HepG2 (cell line): ENCODE measurements around the gene METTL23. TPM values are rescaled to one million over a fixed set of nuclear protein-coding genes. Genes with fewer than 3 reads are reported as not detected.

Experiments used
- ATAC-seq: fragments of 200-7000 bp; cut with Tn5 transposase; 3 replicates; pipeline ENCODE4 v1.9.1; 2020; ENCODE audit warnings: mild to moderate bottlenecking, moderate library complexity
- BruUV-seq: library from RNA; stranded (reverse); fragments of 400-500 nt; replicated peaks from 2 replicates; lab custom pipeline; 2021; lab: Mats Ljungman, UMichigan
- CTCF ChIA-PET: fragments of 300-600 bp; formaldehyde crosslinking; extraction: SDS; loops from one replicate; lab custom pipeline; 2021; ENCODE audit warnings: low total read pairs, inconsistent platforms, low intra/inter-chr PET ratio; lab: Yijun Ruan, JAX
- POLR2A ChIA-PET: fragments of 350-600 bp; sonication (Branson Sonifier 250); formaldehyde crosslinking; loops from one replicate; lab custom pipeline; 2020; ENCODE audit warnings: antibody characterized with exemption, inconsistent platforms; lab: Yijun Ruan, JAX
- DNase-seq: peaks from one replicate; pipeline ENCODE4 v3.0.0-alpha.2; 2015; ENCODE audit warnings: low spot score
- FAIRE-seq: peaks from 3 replicates; lab custom pipeline; 2011; peaks lifted over from hg19 to GRCh38; lab: Jason Lieb, UNC
- H2AFZ ChIP-seq: one replicate; pipeline ENCODE4 v1.6.1; 2011; ENCODE audit warnings: low read length, inconsistent platforms
- H3K27ac ChIP-seq: fragments of 300-600 bp; 3 replicates; pipeline ENCODE4 v1.8.0; 2011; ENCODE audit warnings: mixed run types, mild to moderate bottlenecking, mixed read lengths, low read length, inconsistent platforms; ENCODE audit not compliant: insufficient read depth; ENCODE audit errors: extremely low read length
- H3K27me3 ChIP-seq, 2 experiments: fragments of 200-600 bp in 1 of 2; 2 replicates in 1 of 2; 3 replicates in 1 of 2; pipeline versions ENCODE4 v1.6.0 to v1.8.0; 2011; ENCODE audit warnings: low read length in 2 of 2, mild to moderate bottlenecking in 2 of 2, moderate library complexity in 2 of 2, inconsistent platforms in 1 of 2; ENCODE audit not compliant: insufficient read depth in 2 of 2, control insufficient read depth in 1 of 2
- H3K36me3 ChIP-seq, 2 experiments: fragments of 200-600 bp in 1 of 2; replicated peaks in 1 of 2; 2 replicates in 1 of 2; 3 replicates in 1 of 2; pipeline versions ENCODE4 v1.5.1 to v1.8.0; 2011; ENCODE audit warnings: low read length in 2 of 2, inconsistent platforms in 1 of 2; ENCODE audit not compliant: insufficient read depth in 2 of 2, control insufficient read depth in 1 of 2
- H3K4me1 ChIP-seq: 2 replicates; pipeline ENCODE4 v1.5.1; 2012; ENCODE audit warnings: low read length, inconsistent platforms; ENCODE audit not compliant: insufficient read depth
- H3K4me2 ChIP-seq: 2 replicates; pipeline ENCODE4 v1.6.0; 2011; ENCODE audit warnings: low read depth, low read length, inconsistent platforms
- H3K4me3 ChIP-seq, 3 experiments: fragments of 200-600 bp in 1 of 3; sonication (generic), shearing (Covaris generic) in 1 of 3; replicated peaks in 1 of 3; 2 replicates each; pipeline ENCODE4 v1.5.1; 2011 to 2016; ENCODE audit warnings: low read length in 3 of 3, inconsistent platforms in 2 of 3, low read depth in 2 of 3, mild to moderate bottlenecking in 2 of 3, control low read depth in 1 of 3, mixed read lengths in 1 of 3; ENCODE audit not compliant: insufficient read depth in 1 of 3
- H3K79me2 ChIP-seq: one replicate; pipeline ENCODE4 v1.6.1; 2011; ENCODE audit warnings: low read length, inconsistent platforms; ENCODE audit not compliant: insufficient read depth
- H3K9ac ChIP-seq: 2 replicates; pipeline ENCODE4 v1.6.0; 2011; ENCODE audit warnings: mild to moderate bottlenecking, low read depth, low read length, inconsistent platforms; ENCODE audit not compliant: insufficient read depth
- H3K9me3 ChIP-seq: 2 replicates; pipeline ENCODE4 v1.5.1; 2012; ENCODE audit warnings: mild to moderate bottlenecking, low read length
- H4K20me1 ChIP-seq: 2 replicates; pipeline ENCODE4 v1.6.0; 2011; ENCODE audit warnings: inconsistent platforms, mild to moderate bottlenecking, low read length, moderate library complexity; ENCODE audit not compliant: insufficient read depth
- CCDC6 ChIP-seq: sonication (generic); formaldehyde crosslinking; IDR thresholded peaks from 2 replicates; pipeline ENCODE4 v1.8.1; 2022; ENCODE audit warnings: mild to moderate bottlenecking, missing genetic modification reagents, moderate library complexity
- CTCF ChIP-seq: sonication (generic); formaldehyde crosslinking; IDR thresholded peaks from 2 replicates; pipeline ENCODE4 v1.5.0; 2020; ENCODE audit warnings: mild to moderate bottlenecking, missing genetic modification reagents, moderate library complexity
- NFKBIZ ChIP-seq: IDR thresholded peaks from 2 replicates; pipeline ENCODE4 v1.6.1; 2018; ENCODE audit warnings: missing genetic modification reagents, missing compliant biosample characterization
- RFX3 ChIP-seq: IDR thresholded peaks from 2 replicates; pipeline ENCODE4 v1.6.1; 2016; ENCODE audit warnings: missing biosample characterization, missing genetic modification reagents
- SP140L ChIP-seq: sonication (generic); formaldehyde crosslinking; IDR thresholded peaks from 2 replicates; pipeline ENCODE4 v1.4.0; 2020; ENCODE audit warnings: missing genetic modification reagents, borderline replicate concordance
- TMF1 ChIP-seq: sonication (generic); formaldehyde crosslinking; IDR thresholded peaks from 2 replicates; pipeline ENCODE4 v1.8.1; 2022; ENCODE audit warnings: low read depth, missing genetic modification reagents
- ZNF329 ChIP-seq: sonication (generic); formaldehyde crosslinking; IDR thresholded peaks from 2 replicates; pipeline ENCODE4 v1.9.0; 2021; ENCODE audit warnings: low read depth, mild to moderate bottlenecking, missing genetic modification reagents
- ZNF570 ChIP-seq: sonication (generic); formaldehyde crosslinking; IDR thresholded peaks from 2 replicates; pipeline ENCODE4 v1.4.0; 2020; ENCODE audit warnings: mild to moderate bottlenecking, missing genetic modification reagents, borderline replicate concordance
- ZNF747 ChIP-seq: sonication (generic); formaldehyde crosslinking; IDR thresholded peaks from 2 replicates; pipeline ENCODE4 v1.8.1; 2023; ENCODE audit warnings: missing genetic modification reagents, mild to moderate bottlenecking, borderline replicate concordance
- WGBS: methylation state at CpG from one replicate; pipeline ENCODE4 v1.1.6; 2017; ENCODE audit warnings: low lambda C conversion rate; 5-methylcytosine and 5-hydroxymethylcytosine counted together
- in situ Hi-C: cut with HindIII; loops from 2 replicates; pipeline ENCODE4 v1.10.0; 2017; ENCODE audit warnings: low pct_unique_long_range_greater_than_20kb; ENCODE audit not compliant: extremely low pct_ligation_motif_present
- intact Hi-C: fragments of 100-400 bp; cut with micrococcal nuclease; formaldehyde crosslinking; loops from one replicate; pipeline ENCODE4 v1.10.0; 2022; ENCODE audit not compliant: unreplicated experiment
- polyA plus RNA-seq, 8 experiments: library from polyadenylated mRNA; depleted of rRNA in 3 of 8; stranded (reverse) in 7 of 8; unstranded in 1 of 8; fragments of >200 nt; fragmentation: Illumina TruSeq in 4 of 8; extraction: Trizol in 4 of 8; gene quantifications; 2 replicates each; pipeline versions ENCODE4 v1.2.1 to v1.2.3, GENCODE V29; 2011 to 2016; ENCODE audit warnings: low read depth in 4 of 8, missing spikeins in 1 of 8, mixed read lengths in 1 of 8; ENCODE audit not compliant: insufficient read depth in 1 of 8
- total RNA-seq, 5 experiments: library from RNA; depleted of rRNA; stranded (reverse); fragments of >200 nt; fragmentation: Illumina TruSeq; extraction: Trizol; gene quantifications; 2 replicates each; pipeline ENCODE4 v1.2.3, GENCODE V29; 2016; ENCODE audit warnings: low read depth in 1 of 5
- TF ChIP-seq, protein P1 (sequence below): sonication (generic); formaldehyde crosslinking; IDR thresholded peaks from 2 replicates; pipeline ENCODE4 v1.4.0; 2020; ENCODE audit warnings: mild to moderate bottlenecking, missing genetic modification reagents
- TF ChIP-seq, protein P2 (sequence below): IDR thresholded peaks from 2 replicates; pipeline ENCODE4 v1.6.1; 2016; ENCODE audit warnings: mild to moderate bottlenecking

The METTL23 gene
- total and polyA plus RNA-seq, 2 of the 13 experiments (the other 11 are each of a cell fraction or from before 2014, with no cell fraction given) = 39.9 to 104 TPM

DNA sequence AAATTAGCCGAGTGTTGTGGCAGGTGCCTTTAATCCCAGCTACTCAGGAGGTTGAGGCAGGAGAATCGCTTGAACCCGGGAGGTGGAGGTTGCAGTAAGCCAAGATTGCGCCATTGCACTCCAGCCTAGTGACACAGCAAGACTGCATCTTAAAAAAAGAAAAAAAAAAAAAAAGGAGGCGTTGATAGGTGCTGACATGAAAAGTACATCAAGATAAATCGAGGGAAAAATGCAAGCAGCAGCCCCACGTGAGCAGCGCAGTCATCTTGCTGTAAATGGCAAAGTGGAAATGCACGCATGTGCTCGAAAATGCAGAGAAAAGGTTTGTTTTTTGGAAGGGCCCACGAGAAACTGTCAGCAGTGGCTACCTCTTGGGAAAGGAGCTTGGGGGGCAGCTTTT is 36.8 kb upstream of the METTL23 start:
- TF ChIP-seq RFX3 (no peak), ZNF570 (CRISPR knock-in tag) (no peak), SP140L (CRISPR knock-in tag) (no peak), ZNF329 (CRISPR knock-in tag) (no peak), TMF1 (CRISPR knock-in tag) (no peak), ZNF747 (CRISPR knock-in tag) (no peak), CTCF (CRISPR knock-in tag) (no peak), NFKBIZ (CRISPR knock-in tag) (no peak), CCDC6 (no peak)
- TF ChIP-seq, protein P1, sequence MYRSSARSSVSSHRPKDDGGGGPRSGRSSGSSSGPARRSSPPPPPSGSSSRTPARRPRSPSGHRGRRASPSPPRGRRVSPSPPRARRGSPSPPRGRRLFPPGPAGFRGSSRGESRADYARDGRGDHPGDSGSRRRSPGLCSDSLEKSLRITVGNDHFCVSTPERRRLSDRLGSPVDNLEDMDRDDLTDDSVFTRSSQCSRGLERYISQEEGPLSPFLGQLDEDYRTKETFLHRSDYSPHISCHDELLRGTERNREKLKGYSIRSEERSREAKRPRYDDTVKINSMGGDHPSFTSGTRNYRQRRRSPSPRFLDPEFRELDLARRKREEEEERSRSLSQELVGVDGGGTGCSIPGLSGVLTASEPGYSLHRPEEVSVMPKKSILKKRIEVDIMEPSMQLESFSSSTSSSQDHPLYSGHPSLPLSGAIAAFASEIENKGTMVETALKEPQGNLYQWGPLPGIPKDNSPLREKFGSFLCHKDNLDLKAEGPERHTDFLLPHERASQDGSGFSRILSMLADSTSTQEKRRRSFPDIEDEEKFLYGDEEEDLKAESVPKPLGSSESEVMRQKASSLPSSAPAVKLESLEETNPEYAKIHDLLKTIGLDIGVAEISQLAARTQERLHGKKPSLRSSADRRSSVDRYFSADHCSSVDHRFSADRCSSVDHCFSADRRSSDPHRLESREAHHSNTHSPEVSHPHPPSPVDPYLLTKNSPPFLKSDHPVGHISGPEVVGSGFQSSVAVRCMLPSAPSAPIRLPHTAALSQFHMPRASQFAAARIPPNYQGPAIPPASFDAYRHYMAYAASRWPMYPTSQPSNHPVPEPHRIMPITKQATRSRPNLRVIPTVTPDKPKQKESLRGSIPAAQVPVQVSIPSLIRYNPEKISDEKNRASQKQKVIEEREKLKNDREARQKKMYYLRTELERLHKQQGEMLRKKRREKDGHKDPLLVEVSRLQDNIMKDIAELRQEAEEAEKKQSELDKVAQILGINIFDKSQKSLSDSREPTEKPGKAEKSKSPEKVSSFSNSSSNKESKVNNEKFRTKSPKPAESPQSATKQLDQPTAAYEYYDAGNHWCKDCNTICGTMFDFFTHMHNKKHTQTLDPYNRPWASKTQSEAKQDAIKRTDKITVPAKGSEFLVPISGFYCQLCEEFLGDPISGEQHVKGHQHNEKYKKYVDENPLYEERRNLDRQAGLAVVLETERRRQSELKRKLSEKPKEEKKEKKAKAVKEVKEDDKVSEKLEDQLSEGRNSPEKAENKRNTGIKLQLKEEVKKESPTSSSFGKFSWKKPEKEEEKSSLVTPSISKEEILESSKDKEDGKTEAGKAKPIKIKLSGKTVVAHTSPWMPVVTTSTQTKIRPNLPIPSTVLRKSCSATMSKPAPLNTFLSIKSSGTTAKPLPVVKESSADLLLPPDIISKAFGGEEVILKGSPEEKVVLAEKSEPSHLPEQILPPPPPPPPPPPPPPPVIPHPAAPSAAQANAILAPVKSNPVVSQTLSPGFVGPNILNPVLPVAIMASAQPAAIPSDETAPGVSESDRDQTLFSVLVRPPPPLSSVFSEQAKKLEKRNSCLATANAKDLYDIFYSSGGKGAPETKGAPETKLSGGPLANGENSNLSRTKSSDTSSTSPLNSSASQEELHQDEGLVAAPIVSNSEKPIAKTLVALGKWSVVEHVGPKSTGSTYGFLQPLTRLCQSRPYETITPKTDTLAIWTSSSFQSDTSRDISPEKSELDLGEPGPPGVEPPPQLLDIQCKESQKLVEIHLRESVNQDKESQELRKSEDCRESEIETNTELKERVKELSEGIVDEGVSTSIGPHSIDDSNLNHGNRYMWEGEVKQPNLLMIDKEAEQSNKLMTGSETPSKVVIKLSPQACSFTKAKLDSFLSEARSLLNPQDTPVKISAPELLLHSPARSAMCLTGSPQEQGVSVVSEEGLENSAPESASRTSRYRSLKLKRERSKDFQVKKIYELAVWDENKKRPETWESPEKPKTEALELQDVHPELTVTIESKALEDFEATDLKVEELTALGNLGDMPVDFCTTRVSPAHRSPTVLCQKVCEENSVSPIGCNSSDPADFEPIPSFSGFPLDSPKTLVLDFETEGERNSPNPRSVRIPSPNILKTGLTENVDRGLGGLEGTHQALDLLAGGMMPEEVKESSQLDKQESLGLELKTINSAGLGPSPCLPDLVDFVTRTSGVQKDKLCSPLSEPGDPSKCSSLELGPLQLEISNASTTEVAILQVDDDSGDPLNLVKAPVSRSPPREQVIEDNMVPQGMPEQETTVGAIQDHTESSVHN (CRISPR knock-in tag) = no peak
- TF ChIP-seq, protein P2, sequence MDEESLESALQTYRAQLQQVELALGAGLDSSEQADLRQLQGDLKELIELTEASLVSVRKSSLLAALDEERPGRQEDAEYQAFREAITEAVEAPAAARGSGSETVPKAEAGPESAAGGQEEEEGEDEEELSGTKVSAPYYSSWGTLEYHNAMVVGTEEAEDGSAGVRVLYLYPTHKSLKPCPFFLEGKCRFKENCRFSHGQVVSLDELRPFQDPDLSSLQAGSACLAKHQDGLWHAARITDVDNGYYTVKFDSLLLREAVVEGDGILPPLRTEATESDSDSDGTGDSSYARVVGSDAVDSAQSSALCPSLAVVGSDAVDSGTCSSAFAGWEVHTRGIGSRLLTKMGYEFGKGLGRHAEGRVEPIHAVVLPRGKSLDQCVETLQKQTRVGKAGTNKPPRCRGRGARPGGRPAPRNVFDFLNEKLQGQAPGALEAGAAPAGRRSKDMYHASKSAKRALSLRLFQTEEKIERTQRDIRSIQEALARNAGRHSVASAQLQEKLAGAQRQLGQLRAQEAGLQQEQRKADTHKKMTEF (CRISPR knock-in tag) = no peak
- 90% methylated on average over 11 of the region's 11 CpGs for WGBS
- no peaks in the 10 kb centered on the region for H4K20me1 ChIP-seq
- peaks cover 0 to 2% of the 10 kb centered on the region in 2 experiments; a peak in 1 of 5 replicates for H3K36me3 ChIP-seq
- H3K27ac ChIP-seq = no peak overlapping the region
- ChIA-PET CTCF (no interaction called here), POLR2A (interaction anchor here (1.3 to 2.0 kb wide), 2 partner anchors 11 kb away, joined by 4 to 10 read pairs; no protein-coding TSS in a partner anchor)
- no peak overlapping the region for H3K9ac ChIP-seq
- intact Hi-C loops (no loop called here), in situ Hi-C loops (no loop called here)
- H3K4me1 ChIP-seq = peaks cover 80% of the 10 kb centered on the region
- DNase-seq = no peak
- H3K79me2 ChIP-seq = no peaks in the 10 kb centered on the region
- H3K4me3 ChIP-seq = no peak overlapping the region
- H3K9me3 ChIP-seq = no peaks in the 10 kb centered on the region
- no peaks in the 10 kb centered on the region for H3K27me3 ChIP-seq
- no peak for FAIRE-seq
- no peak overlapping the region for H2AFZ ChIP-seq
- BruUV-seq = no TSS peak
- ATAC-seq = no peak
- no peak overlapping the region for H3K4me2 ChIP-seq
